Natural killer cell (primary cell): ENCODE data around the gene ELOVL3. TPM values are rescaled to one million over a fixed set of nuclear protein-coding genes. Genes with fewer than 3 reads are reported as not detected.

Experiments used
- ATAC-seq, 3 donors: fragments of 150-1000 bp in 2 of 3; fragments of 200-7000 bp in 1 of 3; cut with Tn5 transposase; 1 replicate in 1 of 3; 2 replicates in 2 of 3; pipeline ENCODE4 v1.10.0; 2021; ENCODE audit warnings: mild to moderate bottlenecking in 2 of 3, moderate library complexity in 2 of 3
- DNase-seq, 2 donors: peaks; one replicate each; pipeline versions ENCODE4 v3.0.0 to v3.0.0-alpha.2; 2013 to 2021; ENCODE audit warnings: mixed read lengths in 1 of 2
- H3K27ac ChIP-seq: one replicate; pipeline ENCODE4 v1.5.1; 2013; ENCODE audit warnings: mild to moderate bottlenecking, low read length
- H3K27me3 ChIP-seq: one replicate; pipeline ENCODE4 v1.6.1; 2013; ENCODE audit warnings: low read length; ENCODE audit not compliant: control insufficient read depth, insufficient read depth
- H3K36me3 ChIP-seq: one replicate; pipeline ENCODE4 v1.6.1; 2013; ENCODE audit warnings: low read length; ENCODE audit not compliant: control insufficient read depth, insufficient read depth
- H3K4me1 ChIP-seq: one replicate; pipeline ENCODE4 v1.6.1; 2013; ENCODE audit warnings: low read length; ENCODE audit not compliant: control insufficient read depth, insufficient read depth
- H3K4me3 ChIP-seq: one replicate; pipeline ENCODE4 v1.5.1; 2013; ENCODE audit warnings: low read length
- H3K9me3 ChIP-seq: one replicate; pipeline ENCODE4 v1.6.1; 2013; ENCODE audit warnings: low read length; ENCODE audit not compliant: control insufficient read depth, insufficient read depth
- H3K27ac Mint-ChIP-seq, 2 donors: one replicate each; pipeline ENCODE4 v1.8.0; 2022; ENCODE audit warnings: mild to moderate bottlenecking in 2 of 2, mixed read lengths in 2 of 2, moderate library complexity in 1 of 2
- H3K27me3 Mint-ChIP-seq, 2 donors: one replicate each; pipeline ENCODE4 v1.8.0; 2022; ENCODE audit warnings: low read depth in 2 of 2, mixed read lengths in 2 of 2
- H3K36me3 Mint-ChIP-seq: one replicate; pipeline ENCODE4 v1.8.0; 2022; ENCODE audit warnings: mixed read lengths
- H3K4me1 Mint-ChIP-seq, 2 donors: one replicate each; pipeline ENCODE4 v1.8.0; 2022; ENCODE audit warnings: mixed read lengths in 2 of 2
- H3K4me3 Mint-ChIP-seq: one replicate; pipeline ENCODE4 v1.8.0; 2022; ENCODE audit warnings: mild to moderate bottlenecking, moderate library complexity, mixed read lengths
- H3K9me3 Mint-ChIP-seq, 2 donors: one replicate each; pipeline ENCODE4 v1.8.0; 2022; ENCODE audit warnings: mixed read lengths in 2 of 2
- WGBS: methylation state at CpG from one replicate; pipeline ENCODE4 v1.1.7; 2013; ENCODE audit warnings: missing lambda C conversion rate; ENCODE audit not compliant: insufficient coverage; 5-methylcytosine and 5-hydroxymethylcytosine counted together
- intact Hi-C: fragments of 100-400 bp; cut with micrococcal nuclease; formaldehyde crosslinking; loops from one replicate; pipeline ENCODE4 v1.14.2; 2022
- total RNA-seq, 4 donors: library from RNA; stranded (reverse); fragments of 120-200 nt in 1 of 4; gene quantifications; one replicate each; pipeline versions ENCODE4 v1.2.3 to v1.2.4, GENCODE V29; 2013 to 2022
- TF ChIP-seq, protein P1 (sequence below): fragments of 200-600 bp; IDR thresholded peaks from one replicate; pipeline ENCODE4 v1.8.0; 2022; ENCODE audit warnings: antibody characterized with exemption

ELOVL3 gene
- total RNA-seq, 3 donors from 2014 or later (not counting 1 experiment from before 2014, with no cell fraction given) = not detected

GRCh38 chr10:102195296-102195870 lies 30.7 kb upstream of the ELOVL3 start:
- Histone ChIP-seq H3K36me3 (no peaks in the 10 kb centered on the region), H3K4me1 (no peaks in the 10 kb centered on the region), H3K27me3 (no peaks in the 10 kb centered on the region), H3K4me3 (no peak overlapping the region), H3K27ac (no peak overlapping the region), H3K9me3 (no peaks in the 10 kb centered on the region)
- TF ChIP-seq, protein P1, sequence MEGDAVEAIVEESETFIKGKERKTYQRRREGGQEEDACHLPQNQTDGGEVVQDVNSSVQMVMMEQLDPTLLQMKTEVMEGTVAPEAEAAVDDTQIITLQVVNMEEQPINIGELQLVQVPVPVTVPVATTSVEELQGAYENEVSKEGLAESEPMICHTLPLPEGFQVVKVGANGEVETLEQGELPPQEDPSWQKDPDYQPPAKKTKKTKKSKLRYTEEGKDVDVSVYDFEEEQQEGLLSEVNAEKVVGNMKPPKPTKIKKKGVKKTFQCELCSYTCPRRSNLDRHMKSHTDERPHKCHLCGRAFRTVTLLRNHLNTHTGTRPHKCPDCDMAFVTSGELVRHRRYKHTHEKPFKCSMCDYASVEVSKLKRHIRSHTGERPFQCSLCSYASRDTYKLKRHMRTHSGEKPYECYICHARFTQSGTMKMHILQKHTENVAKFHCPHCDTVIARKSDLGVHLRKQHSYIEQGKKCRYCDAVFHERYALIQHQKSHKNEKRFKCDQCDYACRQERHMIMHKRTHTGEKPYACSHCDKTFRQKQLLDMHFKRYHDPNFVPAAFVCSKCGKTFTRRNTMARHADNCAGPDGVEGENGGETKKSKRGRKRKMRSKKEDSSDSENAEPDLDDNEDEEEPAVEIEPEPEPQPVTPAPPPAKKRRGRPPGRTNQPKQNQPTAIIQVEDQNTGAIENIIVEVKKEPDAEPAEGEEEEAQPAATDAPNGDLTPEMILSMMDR = no peak
- intact Hi-C loops = no loop called here
- 82% methylated on average over 6 of the region's 6 CpGs for WGBS
- DNase-seq = no peak
- Mint-ChIP-seq H3K27ac (no peak overlapping the region), H3K36me3 (no peaks in the 10 kb centered on the region), H3K27me3 (peaks cover 0 to 2% of the 10 kb centered on the region in 2 donors), H3K4me3 (no peak overlapping the region), H3K4me1 (no peaks in the 10 kb centered on the region), H3K9me3 (no peaks in the 10 kb centered on the region)
- no peak for ATAC-seq

GRCh38 chr10:102196893-102197292 lies 29.2 kb upstream of the ELOVL3 start:
- H3K27me3 ChIP-seq = no peaks in the 10 kb centered on the region
- TF ChIP-seq, protein P1 = no peak
- WGBS = 68% methylated on average over 2 of the region's 2 CpGs
- H3K36me3 Mint-ChIP-seq = no peaks in the 10 kb centered on the region
- H3K27me3 Mint-ChIP-seq = peaks cover 2 to 5% of the 10 kb centered on the region in 2 donors
- intact Hi-C loops = no loop called here
- no peaks in the 10 kb centered on the region for H3K4me1 ChIP-seq
- H3K9me3 ChIP-seq = no peaks in the 10 kb centered on the region
- no peak for DNase-seq
- H3K4me1 Mint-ChIP-seq = no peaks in the 10 kb centered on the region
- H3K4me3 ChIP-seq = no peak overlapping the region
- H3K9me3 Mint-ChIP-seq = no peaks in the 10 kb centered on the region
- H3K27ac Mint-ChIP-seq = no peak overlapping the region
- H3K27ac ChIP-seq = no peak overlapping the region
- no peak for ATAC-seq
- H3K36me3 ChIP-seq = no peaks in the 10 kb centered on the region
- no peak overlapping the region for H3K4me3 Mint-ChIP-seq

- ATAC-seq (no peak), DNase-seq (no peak)
- TF ChIP-seq, protein P1 = no peak
- Mint-ChIP-seq H3K36me3 (no peaks in the 10 kb centered on the region), H3K27ac (no peak overlapping the region), H3K9me3 (no peaks in the 10 kb centered on the region), H3K4me3 (no peak overlapping the region), H3K27me3 (peaks cover 2 to 9% of the 10 kb centered on the region in 2 donors), H3K4me1 (no peaks in the 10 kb centered on the region)
- intact Hi-C loops = no loop called here
- Histone ChIP-seq H3K4me3 (no peak overlapping the region), H3K27ac (no peak overlapping the region), H3K9me3 (no peaks in the 10 kb centered on the region), H3K27me3 (no peaks in the 10 kb centered on the region), H3K36me3 (no peaks in the 10 kb centered on the region), H3K4me1 (no peaks in the 10 kb centered on the region)
- 100% methylated on average over 1 of the region's 2 CpGs for WGBS
Measured at GRCh38 chr10:102198027-102198426, 28.1 kb upstream of the ELOVL3 start.
